GM19025 (cell line): ENCODE data around the gene PREX1.
A peak's percentile ranks its signal among the peaks of the same experiment; 100 is the strongest.

Source experiments
- ATAC-seq: cut with Tn5 transposase; IDR thresholded peaks from one replicate; pipeline ENCODE4 v1.9.1; 2021; ENCODE audit warnings: mild to moderate bottlenecking, low read depth, moderate library complexity; ENCODE audit not compliant: unreplicated experiment

Gene PREX1

GRCh38 chr20:48629960-48630315, 197.9 kb downstream of the PREX1 start:
- no peak for ATAC-seq

- no peak for ATAC-seq
Observed at GRCh38 chr20:48629069-48629959, 198.5 kb downstream of the PREX1 start.

- ATAC-seq, result no peak
Observed at GRCh38 chr20:48627737-48628128, 200.1 kb downstream of the PREX1 start.

- ATAC-seq, result no peak
Observed at GRCh38 chr20:48626938-48627736, 200.7 kb downstream of the PREX1 start.

- ATAC-seq, result no peak
Observed at GRCh38 chr20:48626226-48626937, 201.4 kb downstream of the PREX1 start.

- ATAC-seq, result no peak
Observed at GRCh38 chr20:48625136-48625900, 202.5 kb downstream of the PREX1 start.

GRCh38 chr20:48624315-48625020, 203.3 kb downstream of the PREX1 start:
- no peak for ATAC-seq

GRCh38 chr20:48623906-48624265, 203.9 kb downstream of the PREX1 start:
- ATAC-seq, result no peak

GRCh38 chr20:48623176-48623905, 204.5 kb downstream of the PREX1 start:
- ATAC-seq, result no peak

GRCh38 chr20:48622421-48622820, 205.4 kb downstream of the PREX1 start:
- ATAC-seq, result no peak

GRCh38 chr20:48621376-48622078, 206.3 kb downstream of the PREX1 start:
- ATAC-seq, result no peak

- peak; percentile 50 for ATAC-seq
Observed at GRCh38 chr20:48620507-48621375, 207.1 kb downstream of the PREX1 start.

GRCh38 chr20:48620154-48620506, 207.7 kb downstream of the PREX1 start:
- no peak for ATAC-seq

- no peak for ATAC-seq
Observed at GRCh38 chr20:48619126-48620101, 208.4 kb downstream of the PREX1 start.

- no peak for ATAC-seq
Observed at GRCh38 chr20:48618631-48619030, 209.2 kb downstream of the PREX1 start.

- no peak for ATAC-seq
Observed at GRCh38 chr20:48618052-48618451, 209.7 kb downstream of the PREX1 start.
